Kidney (tissue), 14 donors: ENCODE measurements around the gene C11orf54. TPM values are rescaled to one million over a fixed set of nuclear protein-coding genes. Genes with fewer than 3 reads are reported as not detected.

Experiments used
- DNase-seq, 5 donors: peaks; one replicate each; pipeline ENCODE4 v3.0.0-alpha.2; 2013 to 2020
- FAIRE-seq: peaks from 2 replicates; lab custom pipeline; 2012; peaks lifted over from hg19 to GRCh38; lab: Jason Lieb, UNC
- H3K27ac ChIP-seq, 2 donors: one replicate each; pipeline ENCODE4 v1.7.0; 2013; ENCODE audit warnings: low read depth in 2 of 2, low read length in 2 of 2, inconsistent platforms in 1 of 2
- H3K27me3 ChIP-seq: one replicate; pipeline ENCODE4 v1.7.1; 2013; ENCODE audit warnings: low read length, inconsistent platforms; ENCODE audit not compliant: control insufficient read depth, insufficient read depth
- H3K36me3 ChIP-seq, 3 donors: one replicate each; pipeline versions ENCODE4 v1.7.0 to v1.7.1; 2013; ENCODE audit warnings: low read length in 3 of 3, control low read depth in 1 of 3, inconsistent platforms in 1 of 3; ENCODE audit not compliant: insufficient read depth in 3 of 3, control insufficient read depth in 2 of 3
- H3K4me1 ChIP-seq, 3 donors: one replicate each; pipeline versions ENCODE4 v1.7.0 to v1.7.1; 2013; ENCODE audit warnings: low read length in 3 of 3, inconsistent platforms in 1 of 3, low read depth in 1 of 3; ENCODE audit not compliant: control insufficient read depth in 2 of 3, insufficient read depth in 2 of 3
- H3K4me3 ChIP-seq, 3 donors: one replicate each; pipeline versions ENCODE4 v1.7.0 to v1.8.1; 2013; ENCODE audit warnings: low read length in 3 of 3, control low read depth in 1 of 3, inconsistent platforms in 1 of 3
- H3K9ac ChIP-seq, 3 donors: one replicate each; pipeline versions ENCODE4 v1.7.0 to v1.7.1; 2013; ENCODE audit warnings: low read length in 3 of 3, control low read depth in 1 of 3, inconsistent platforms in 1 of 3
- H3K9me3 ChIP-seq, 3 donors: one replicate each; pipeline versions ENCODE4 v1.7.0 to v1.7.1; 2013; ENCODE audit warnings: low read length in 3 of 3, control low read depth in 1 of 3, inconsistent platforms in 1 of 3; ENCODE audit not compliant: control insufficient read depth in 2 of 3, insufficient read depth in 1 of 3
- intact Hi-C: fragments of 100-400 bp; cut with DNase I; formaldehyde crosslinking; loops from one replicate; pipeline ENCODE4 v1.11.1; 2022
- polyA plus RNA-seq: library from polyadenylated mRNA; stranded (reverse); fragments of 350-450 nt; fragmentation: Illumina TruSeq; extraction: RNeasy Lipid Tissue Mini Kit (QIAGEN cat#74804); gene quantifications from one replicate; pipeline ENCODE4 v1.2.3, GENCODE V29; 2014; ENCODE audit warnings: low read depth, low replicate concordance; ENCODE audit not compliant: insufficient read depth
- total RNA-seq: library from RNA; stranded (reverse); fragmentation: NEBNext Ultra II Directional; extraction: Animal tissue kit (Norgen Biotek cat#: 25700); gene quantifications from one replicate; pipeline ENCODE4 v1.2.1, GENCODE V29; 2021
- TF ChIP-seq, protein P1 (sequence below): IDR thresholded peaks from 3 replicates; pipeline ENCODE4 v1.5.1; 2012; ENCODE audit warnings: mild to moderate bottlenecking, moderate library complexity, borderline replicate concordance; ENCODE audit not compliant: insufficient read depth; ENCODE audit errors: extremely low read depth
- donor health status: control.
- donor health status: control.
- donor health status: control.
- donor health status: control.
- donor health status: control.
- donor health status: DM: yes; HTN: yes; CAD: no.
- donor health status: Normal renal cell carcinoma (clear cell type).

The C11orf54 gene
- total and polyA plus RNA-seq, 2 donors from 2014 or later: 101 to 211 TPM

- Histone ChIP-seq H3K27ac (no peak overlapping the region), H3K9ac (no peak overlapping the region), H3K4me1 (no peaks in the 10 kb centered on the region), H3K27me3 (no peaks in the 10 kb centered on the region), H3K4me3 (no peak overlapping the region), H3K36me3 (peaks cover 15 to 54% (median 20%) of the 10 kb centered on the region in 3 donors), H3K9me3 (no peaks in the 10 kb centered on the region)
- intact Hi-C loops: loop anchor here (10.0 kb wide), 1 partner anchor 57 kb away; no protein-coding TSS in a partner anchor
- DNase-seq: no peak
- TF ChIP-seq, protein P1, sequence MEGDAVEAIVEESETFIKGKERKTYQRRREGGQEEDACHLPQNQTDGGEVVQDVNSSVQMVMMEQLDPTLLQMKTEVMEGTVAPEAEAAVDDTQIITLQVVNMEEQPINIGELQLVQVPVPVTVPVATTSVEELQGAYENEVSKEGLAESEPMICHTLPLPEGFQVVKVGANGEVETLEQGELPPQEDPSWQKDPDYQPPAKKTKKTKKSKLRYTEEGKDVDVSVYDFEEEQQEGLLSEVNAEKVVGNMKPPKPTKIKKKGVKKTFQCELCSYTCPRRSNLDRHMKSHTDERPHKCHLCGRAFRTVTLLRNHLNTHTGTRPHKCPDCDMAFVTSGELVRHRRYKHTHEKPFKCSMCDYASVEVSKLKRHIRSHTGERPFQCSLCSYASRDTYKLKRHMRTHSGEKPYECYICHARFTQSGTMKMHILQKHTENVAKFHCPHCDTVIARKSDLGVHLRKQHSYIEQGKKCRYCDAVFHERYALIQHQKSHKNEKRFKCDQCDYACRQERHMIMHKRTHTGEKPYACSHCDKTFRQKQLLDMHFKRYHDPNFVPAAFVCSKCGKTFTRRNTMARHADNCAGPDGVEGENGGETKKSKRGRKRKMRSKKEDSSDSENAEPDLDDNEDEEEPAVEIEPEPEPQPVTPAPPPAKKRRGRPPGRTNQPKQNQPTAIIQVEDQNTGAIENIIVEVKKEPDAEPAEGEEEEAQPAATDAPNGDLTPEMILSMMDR: no peak
- FAIRE-seq: no peak
Observed at GRCh38 chr11:93791493-93791892, 50.0 kb downstream of the C11orf54 start.

DNA sequence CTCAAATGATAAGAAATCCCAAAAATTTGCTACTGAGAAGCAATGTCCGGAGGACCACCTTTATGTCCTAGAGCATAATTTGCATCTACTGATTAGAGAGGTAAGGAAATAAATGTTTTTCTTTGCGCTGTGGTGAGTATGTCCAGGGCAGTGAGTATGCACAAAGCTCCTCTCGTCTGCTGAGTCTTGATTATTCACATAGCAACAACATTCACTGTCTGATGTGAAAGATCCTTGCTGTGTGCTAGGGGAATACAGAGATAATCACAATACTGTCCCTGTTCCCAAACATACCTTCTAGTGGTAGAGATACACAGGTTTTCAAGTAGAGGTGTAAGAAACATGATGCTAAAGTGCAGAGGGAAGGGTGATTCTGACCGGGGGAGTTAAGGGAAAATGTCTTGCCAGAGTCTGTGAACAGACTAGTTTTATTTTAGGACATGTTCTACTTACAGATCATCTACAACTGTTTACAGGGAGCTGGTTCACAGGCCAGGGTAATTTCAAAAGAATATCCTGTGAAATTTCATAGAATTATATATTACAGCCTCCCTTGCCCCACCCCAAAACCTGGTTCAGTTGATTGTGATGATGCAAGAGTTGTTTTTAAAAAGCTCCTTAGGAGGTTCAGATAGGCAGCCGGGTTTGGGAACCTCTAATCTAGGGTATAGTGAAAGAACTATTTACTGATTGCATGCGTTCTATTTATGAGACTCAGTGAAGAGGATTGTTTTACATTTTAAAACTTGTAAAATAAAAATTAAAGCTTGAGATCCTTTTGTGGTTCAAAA, 55.2 kb downstream of the C11orf54 start:
- TF ChIP-seq, protein P1: no peak
- H3K27ac ChIP-seq: no peak overlapping the region
- intact Hi-C loops: loop anchor here (10.0 kb wide), 1 partner anchor 62 kb away; no protein-coding TSS in a partner anchor
- peaks cover 8 to 58% (median 26%) of the 10 kb centered on the region in 3 donors for H3K36me3 ChIP-seq
- H3K9ac ChIP-seq: no peak overlapping the region
- H3K27me3 ChIP-seq: no peaks in the 10 kb centered on the region
- no peak overlapping the region for H3K4me3 ChIP-seq
- no peak for DNase-seq
- H3K4me1 ChIP-seq: no peaks in the 10 kb centered on the region
- no peaks in the 10 kb centered on the region for H3K9me3 ChIP-seq
- no peak for FAIRE-seq

GRCh38 chr11:93801366-93801765, 59.9 kb downstream of the C11orf54 start:
- intact Hi-C loops: no loop called here
- DNase-seq: no peak
- no peak for FAIRE-seq
- Histone ChIP-seq H3K4me3 (no peak overlapping the region), H3K27me3 (no peaks in the 10 kb centered on the region), H3K27ac (no peak overlapping the region), H3K9ac (no peak overlapping the region), H3K36me3 (peaks cover 7 to 49% (median 29%) of the 10 kb centered on the region in 3 donors), H3K9me3 (no peaks in the 10 kb centered on the region), H3K4me1 (no peaks in the 10 kb centered on the region)
- TF ChIP-seq, protein P1: no peak
